Gastroesophageal sphincter (tissue), 3 donors: ENCODE measurements around the gene NGB.

Experiments
- CTCF ChIP-seq, 4 experiments: fragments of 200-600 bp in 2 of 4; fragments of 450-650 bp in 2 of 4; sonication (generic) in 1 of 4; IDR thresholded peaks; one replicate each; pipeline ENCODE4 v1.5.1; 2017 to 2019; ENCODE audit warnings: antibody characterized with exemption in 4 of 4, mild to moderate bottlenecking in 2 of 4, moderate library complexity in 2 of 4
- EP300 ChIP-seq: sonication (generic); formaldehyde crosslinking; IDR thresholded peaks from one replicate; pipeline ENCODE4 v1.6.1; 2017; ENCODE audit warnings: antibody characterized with exemption, mild to moderate bottlenecking
- POLR2A ChIP-seq, 2 donors: fragments of 450-650 bp; IDR thresholded peaks; one replicate each; pipeline ENCODE4 v1.6.1; 2017; ENCODE audit warnings: antibody characterized with exemption in 2 of 2, mild to moderate bottlenecking in 2 of 2, moderate library complexity in 1 of 2
- POLR2AphosphoS5 ChIP-seq: sonication (generic); formaldehyde crosslinking; IDR thresholded peaks from one replicate; pipeline ENCODE4 v1.6.1; 2017; ENCODE audit warnings: antibody characterized with exemption

- TF ChIP-seq POLR2AphosphoS5 (no peak), CTCF (IDR thresholded peaks at IDR 0.05) (no peak), POLR2A (IDR thresholded peaks at IDR 0.05) (no peak), EP300 (no peak)
Measured at GRCh38 chr14:77264466-77265186, 6.4 kb downstream of the NGB start.
